ENCODE data around the gene D2HGDH. TPM values are rescaled to one million over a fixed set of nuclear protein-coding genes. Genes with fewer than 3 reads are reported as not detected.

The D2HGDH gene
- total and polyA plus RNA-seq, 2 experiments from 2014 or later, result 9.7 to 19.1 TPM

DNA sequence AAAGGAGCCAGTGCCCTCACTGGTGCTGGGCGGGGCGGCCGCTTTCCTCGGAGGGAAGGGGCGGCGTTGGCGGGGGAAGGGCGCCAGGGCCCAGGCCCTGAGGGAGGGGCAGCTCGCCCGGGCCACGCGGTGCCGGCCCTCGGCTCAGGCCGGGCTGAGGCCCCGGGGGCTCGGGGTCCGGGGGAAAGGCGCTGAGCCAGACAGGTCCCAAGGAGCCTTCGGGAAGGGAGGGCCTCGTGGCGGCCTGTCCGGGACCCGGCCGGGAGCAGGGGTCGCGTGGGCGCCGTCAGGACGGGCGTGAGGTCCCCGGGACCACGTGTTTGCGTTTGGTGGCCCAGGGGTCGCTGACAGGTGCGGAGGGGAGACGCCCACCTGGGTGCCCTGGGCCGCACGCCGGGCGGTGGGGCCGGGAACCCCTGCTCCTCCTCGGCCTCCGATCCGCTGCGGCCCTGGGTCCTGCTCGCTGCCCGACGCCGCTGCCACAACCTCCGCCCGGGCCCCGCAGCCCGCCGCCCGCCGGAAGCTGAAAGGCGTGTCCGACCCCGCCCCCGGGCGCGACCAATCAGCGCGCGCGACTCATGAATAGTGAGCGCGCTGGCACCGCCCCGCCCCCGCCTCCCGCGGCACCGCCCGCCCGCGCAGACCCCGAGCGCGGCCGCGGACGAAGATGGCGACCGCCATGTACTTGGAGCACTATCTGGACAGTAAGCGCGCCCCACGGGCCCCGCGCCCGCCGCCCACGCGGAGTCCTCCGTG, 32.9 kb upstream of the D2HGDH start, which contains the start of gene ING5:
TSS of gene ING5 (plus strand) at position 641 of the 756 bp plus-strand sequence. CDS start at position 668, 27 bp downstream.
- peak within 1 kb of the TSS; percentile 88 for H3K4me3 ChIP-seq
- in situ Hi-C loops (cut with MboI), result no loop called here
- H3K9me2 ChIP-seq (ENCODE audit: insufficient read depth), result no peaks in the 10 kb centered on the region
- H3K79me2 ChIP-seq (ENCODE audit: insufficient read depth), result peaks cover 25% of the 10 kb centered on the region
- peak; percentile 98 for DNase-seq
- TF ChIP-seq EZH2phosphoT487 (IDR thresholded peaks at IDR 0.05; ENCODE audit: insufficient read depth, low read depth) (no peak), EZH2 (IDR thresholded peaks at IDR 0.05; ENCODE audit: insufficient read depth, poor library complexity, severe bottlenecking) (no peak)
- no peaks in the 10 kb centered on the region for H3K27me3 ChIP-seq (replicated peaks; ENCODE audit: insufficient read depth)
- no peaks in the 10 kb centered on the region for H4K20me1 ChIP-seq (ENCODE audit: insufficient read depth)
- peak within 1 kb of the TSS; percentile 82 for H2AFZ ChIP-seq
- H3K4me1 ChIP-seq (ENCODE audit: insufficient read depth), result peaks cover 10% of the 10 kb centered on the region; the same call in 1 of the 2 replicates
- H3K27ac ChIP-seq, result peak within 1 kb of the TSS; percentile 81
- H3K36me3 ChIP-seq (ENCODE audit: low read depth), result peaks cover 11% of the 10 kb centered on the region; the same call in 1 of the 2 replicates
- H3F3A ChIP-seq (ENCODE audit: insufficient read depth), result peaks cover 6% of the 10 kb centered on the region; the same call in 1 of the 2 replicates
- no peaks in the 10 kb centered on the region for H3K9me3 ChIP-seq (ENCODE audit: low read depth)
- H3K4me2 ChIP-seq (ENCODE audit: unreplicated experiment), result peak within 1 kb of the TSS; percentile 94
- 0 to 2% methylated on average over 21 to 78 of the region's 96 CpGs for WGBS, 2 experiments (ENCODE audit: low coverage in 1 of 2, low lambda C conversion rate in 2 of 2, missing lambda C conversion rate in 2 of 2)
- H3K9ac ChIP-seq, result peak within 1 kb of the TSS; percentile 87

GRCh38 chr2:241702155-241703031, 32.0 kb upstream of the D2HGDH start:
- 1 to 2% methylated on average over 42 to 75 of the region's 98 CpGs for WGBS, 2 experiments (ENCODE audit: low coverage in 1 of 2, low lambda C conversion rate in 2 of 2, missing lambda C conversion rate in 2 of 2)

GRCh38 chr2:241703032-241703604, 31.3 kb upstream of the D2HGDH start:
- H3K79me2 ChIP-seq (ENCODE audit: insufficient read depth), result peaks cover 25% of the 10 kb centered on the region
- H2AFZ ChIP-seq, result peak overlapping the region; percentile 82
- H3K4me1 ChIP-seq (ENCODE audit: insufficient read depth), result no peaks in the 10 kb centered on the region
- peak overlapping the region; percentile 48 for H3K27ac ChIP-seq
- H3K9ac ChIP-seq, result peak overlapping the region; percentile 83
- peaks cover 20% of the 10 kb centered on the region for H3K36me3 ChIP-seq (ENCODE audit: low read depth)
- peak overlapping the region; percentile 88 for H3K4me3 ChIP-seq
- H3K9me2 ChIP-seq (ENCODE audit: insufficient read depth), result no peaks in the 10 kb centered on the region
- peak overlapping the region; percentile 94 for H3K4me2 ChIP-seq (ENCODE audit: unreplicated experiment)
- in situ Hi-C loops (cut with MboI), result no loop called here
- H3K9me3 ChIP-seq (ENCODE audit: low read depth), result no peaks in the 10 kb centered on the region
- 0 out of 2 replicates have a peak, but pooled peaks cover 4% of the 10 kb centered on the region for H3F3A ChIP-seq (ENCODE audit: insufficient read depth)
- no peak for TF ChIP-seq EZH2phosphoT487 (IDR thresholded peaks at IDR 0.05; ENCODE audit: insufficient read depth, low read depth)
- no peaks in the 10 kb centered on the region for H3K27me3 ChIP-seq (replicated peaks; ENCODE audit: insufficient read depth)
- 43 to 47% methylated on average over 10 to 11 of the region's 11 CpGs for WGBS, 2 experiments (ENCODE audit: low coverage in 1 of 2, low lambda C conversion rate in 2 of 2, missing lambda C conversion rate in 2 of 2)
- no peaks in the 10 kb centered on the region for H4K20me1 ChIP-seq (ENCODE audit: insufficient read depth)
- peak; percentile 56 for DNase-seq

More at GRCh38 chr2:241702155-241703031, 32.0 kb upstream of the D2HGDH start:
- TF ChIP-seq EZH2phosphoT487 (IDR thresholded peaks at IDR 0.05; ENCODE audit: insufficient read depth, low read depth), result no peak
- H3K9me3 ChIP-seq (ENCODE audit: low read depth), result no peaks in the 10 kb centered on the region
- H3K9me2 ChIP-seq (ENCODE audit: insufficient read depth), result no peaks in the 10 kb centered on the region
- H3K27ac ChIP-seq, result peak overlapping the region; percentile 81
- H3K79me2 ChIP-seq (ENCODE audit: insufficient read depth), result peaks cover 25% of the 10 kb centered on the region
- H2AFZ ChIP-seq, result peak overlapping the region; percentile 82
- H4K20me1 ChIP-seq (ENCODE audit: insufficient read depth), result no peaks in the 10 kb centered on the region
- peak overlapping the region; percentile 94 for H3K4me2 ChIP-seq (ENCODE audit: unreplicated experiment)
- H3K27me3 ChIP-seq (replicated peaks; ENCODE audit: insufficient read depth), result no peaks in the 10 kb centered on the region
- peak overlapping the region; percentile 87 for H3K9ac ChIP-seq
- peak overlapping the region; percentile 88 for H3K4me3 ChIP-seq
- peaks cover 4% of the 10 kb centered on the region; the same call in 1 of the 2 replicates for H3K4me1 ChIP-seq (ENCODE audit: insufficient read depth)
- in situ Hi-C loops (cut with MboI), result no loop called here
- 0 out of 2 replicates have a peak, but pooled peaks cover 4% of the 10 kb centered on the region for H3F3A ChIP-seq (ENCODE audit: insufficient read depth)
- DNase-seq, result peak; percentile 88
- peaks cover 16% of the 10 kb centered on the region for H3K36me3 ChIP-seq (ENCODE audit: low read depth)

GRCh38 chr2:241706537-241706936, 27.9 kb upstream of the D2HGDH start:
- Histone ChIP-seq H3F3A (ENCODE audit: insufficient read depth) (no peaks in the 10 kb centered on the region), H3K4me2 (ENCODE audit: unreplicated experiment) (no peak overlapping the region), H3K9ac (no peak overlapping the region), H3K9me2 (ENCODE audit: insufficient read depth) (no peaks in the 10 kb centered on the region), H3K27me3 (replicated peaks; ENCODE audit: insufficient read depth) (no peaks in the 10 kb centered on the region), H3K27ac (no peak overlapping the region), H3K4me1 (ENCODE audit: insufficient read depth) (no peaks in the 10 kb centered on the region), H4K20me1 (ENCODE audit: insufficient read depth) (no peaks in the 10 kb centered on the region), H3K4me3 (no peak overlapping the region), H2AFZ (no peak overlapping the region), H3K79me2 (ENCODE audit: insufficient read depth) (peaks cover 25% of the 10 kb centered on the region), H3K36me3 (ENCODE audit: low read depth) (peaks cover 28% of the 10 kb centered on the region), H3K9me3 (ENCODE audit: low read depth) (no peaks in the 10 kb centered on the region)
- TF ChIP-seq EZH2 (IDR thresholded peaks at IDR 0.05; ENCODE audit: insufficient read depth, poor library complexity, severe bottlenecking) (no peak), EZH2phosphoT487 (IDR thresholded peaks at IDR 0.05; ENCODE audit: insufficient read depth, low read depth) (no peak)
- DNase-seq, result no peak
- 96 to 97% methylated on average over 6 of the region's 6 CpGs for WGBS, 2 experiments (ENCODE audit: low coverage in 1 of 2, low lambda C conversion rate in 2 of 2, missing lambda C conversion rate in 2 of 2)
- in situ Hi-C loops (cut with MboI), result no loop called here

Data from GM23248 (cell line).